ENCODE measurements around the gene SLC35G4. TPM values are rescaled to one million over a fixed set of nuclear protein-coding genes. Genes with fewer than 3 reads are reported as not detected.
"Not testable (repeated sequence)": the region's sequence is repeated elsewhere in the genome, so short reads cannot be mapped to it uniquely, and the experiment has no call there.

The SLC35G4 gene
- total and polyA plus RNA-seq, 12 donors: not detected

DNA sequence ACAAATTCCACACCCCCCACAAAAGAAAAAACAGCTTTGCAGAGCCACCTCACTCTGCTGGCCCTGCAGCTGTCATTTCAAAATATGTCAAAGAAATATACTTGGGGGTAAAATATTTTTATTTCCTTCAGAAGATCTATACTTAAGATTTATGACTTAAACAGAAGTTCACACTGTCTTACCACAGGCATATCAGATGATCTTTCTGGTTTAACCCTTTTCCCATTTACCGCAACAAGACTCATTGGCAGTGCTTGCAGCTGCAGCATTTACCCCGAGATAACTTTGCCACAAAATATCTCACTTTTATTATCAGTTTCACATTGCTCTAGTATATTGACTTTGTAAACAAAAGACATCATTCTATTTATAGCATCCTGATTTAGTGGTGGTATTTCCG is 21.6 kb upstream of the SLC35G4 start:
- Histone ChIP-seq H3K4me3 (no peak overlapping the region), H3K4me1 (replicated peaks in 1 of 2) (no peaks in the 10 kb centered on the region), H3K27ac (no peak overlapping the region), H3K27me3 (no peaks in the 10 kb centered on the region), H3K36me3 (replicated peaks in 1 of 2) (no peaks in the 10 kb centered on the region), H3K9me3 (replicated peaks in 1 of 3) (no peaks in the 10 kb centered on the region)
- intact Hi-C loops (cut with DNase I): no loop called here
- DNase-seq: no peak
- 44 to 56% (median 48%) methylated on average over 3 of the region's 3 CpGs for WGBS, 4 donors
- TF ChIP-seq CTCF (IDR thresholded peaks at IDR 0.05) (no peak), POLR2A (IDR thresholded peaks at IDR 0.05) (no peak)

GRCh38 chr18:11591957-11592356 is 17.4 kb upstream of the SLC35G4 start:
- peaks cover 5% of the 10 kb centered on the region for H3K27me3 ChIP-seq
- no peak overlapping the region for H3K27ac ChIP-seq
- intact Hi-C loops (cut with DNase I): no loop called here
- H3K9me3 ChIP-seq (replicated peaks in 1 of 3): no peaks in the 10 kb centered on the region
- no peak for DNase-seq
- no peak overlapping the region for H3K4me3 ChIP-seq
- TF ChIP-seq POLR2A (IDR thresholded peaks at IDR 0.05) (no peak), CTCF (IDR thresholded peaks at IDR 0.05) (no peak)
- no peaks in the 10 kb centered on the region for H3K36me3 ChIP-seq (replicated peaks in 1 of 2)
- no peaks in the 10 kb centered on the region for H3K4me1 ChIP-seq (replicated peaks in 1 of 2)
- 77 to 83% (median 82%) methylated on average over 3 of the region's 3 CpGs for WGBS, 4 donors

- Histone ChIP-seq H3K27ac (no peak overlapping the region), H3K27me3 (peaks cover 5% of the 10 kb centered on the region), H3K4me3 (no peak overlapping the region), H3K4me1 (replicated peaks in 1 of 2) (no peaks in the 10 kb centered on the region), H3K36me3 (replicated peaks in 1 of 2) (no peaks in the 10 kb centered on the region), H3K9me3 (replicated peaks in 1 of 3) (no peaks in the 10 kb centered on the region)
- no peak for DNase-seq
- 70 to 77% (median 73%) methylated on average over 3 of the region's 3 CpGs for WGBS, 4 donors
- no peak for TF ChIP-seq CTCF (IDR thresholded peaks at IDR 0.05)
- no peak for TF ChIP-seq POLR2A (IDR thresholded peaks at IDR 0.05)
- intact Hi-C loops (cut with DNase I): no loop called here
Observed at GRCh38 chr18:11600321-11600720, 9.1 kb upstream of the SLC35G4 start.

DNA sequence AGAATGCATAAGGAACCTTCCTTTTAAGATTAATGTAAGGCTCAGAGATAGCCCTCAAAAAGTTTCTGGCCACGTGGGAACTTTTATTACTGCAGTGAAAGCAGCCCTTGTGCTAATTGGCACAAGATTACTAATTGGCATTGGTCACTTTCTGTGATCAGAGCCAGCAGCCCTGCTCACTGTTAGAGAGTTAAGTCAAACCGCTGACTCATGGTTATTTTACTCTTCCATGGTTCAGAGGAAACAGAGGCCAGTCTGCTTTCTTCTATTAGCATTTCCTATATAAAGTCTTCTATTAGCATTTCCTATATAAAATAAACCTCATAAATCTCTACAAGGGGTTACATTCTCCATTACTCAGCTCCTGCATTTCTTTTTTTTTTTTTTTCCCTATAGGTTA is 1.5 kb upstream of the SLC35G4 start:
- WGBS, 4 donors: 31 to 56% (median 38%) methylated on average over 2 of the region's 2 CpGs
- TF ChIP-seq POLR2A (IDR thresholded peaks at IDR 0.05): no peak
- TF ChIP-seq CTCF (IDR thresholded peaks at IDR 0.05): no peak
- intact Hi-C loops (cut with DNase I): no loop called here

DNA sequence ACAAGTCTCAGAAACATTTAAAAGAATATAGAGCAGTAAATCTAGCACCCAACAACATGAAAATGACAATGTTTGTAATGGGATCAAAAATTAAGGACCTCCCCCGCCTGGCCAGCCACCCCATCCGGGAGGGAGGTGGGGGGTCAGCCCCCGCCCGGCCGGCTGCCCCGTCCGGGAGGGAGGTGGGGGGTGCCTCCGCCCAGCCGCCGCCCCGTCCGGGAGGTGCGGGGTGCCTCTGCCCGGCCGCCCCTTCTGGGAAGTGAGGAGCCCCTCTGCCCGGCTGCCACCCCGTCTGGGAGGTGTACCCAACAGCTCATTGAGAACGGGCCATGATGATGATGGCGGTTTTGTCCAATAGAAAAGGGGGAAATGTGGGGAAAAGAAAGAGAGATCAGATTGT is 778 bp upstream of the SLC35G4 start:
- DNase-seq; H3K36me3 ChIP-seq (replicated peaks in 1 of 2); H3K27ac ChIP-seq; H3K9me3 ChIP-seq (replicated peaks in 1 of 3); H3K27me3 ChIP-seq; H3K4me3 ChIP-seq; intact Hi-C loops (cut with DNase I); H3K4me1 ChIP-seq (replicated peaks in 1 of 2): not testable (repeated sequence)
- 83 to 93% (median 90%) methylated on average over 3 to 15 of the region's 19 CpGs for WGBS, 4 donors

More for the DNA sequence above, 1.5 kb upstream of the SLC35G4 start:
- no peaks in the 10 kb centered on the region for H3K4me1 ChIP-seq (replicated peaks in 1 of 2)
- H3K4me3 ChIP-seq: no peak overlapping the region
- no peaks in the 10 kb centered on the region for H3K9me3 ChIP-seq (replicated peaks in 1 of 3)
- H3K27ac ChIP-seq: no peak overlapping the region
- H3K27me3 ChIP-seq: no peaks in the 10 kb centered on the region
- H3K36me3 ChIP-seq (replicated peaks in 1 of 2): no peaks in the 10 kb centered on the region
- no peak for DNase-seq

GRCh38 chr18:11613073-11613472 is 3.7 kb downstream of the SLC35G4 start:
- intact Hi-C loops (cut with DNase I); H3K4me1 ChIP-seq (replicated peaks in 1 of 2); H3K36me3 ChIP-seq (replicated peaks in 1 of 2); H3K4me3 ChIP-seq; H3K27ac ChIP-seq; H3K27me3 ChIP-seq; H3K9me3 ChIP-seq (replicated peaks in 1 of 3); DNase-seq: not testable (repeated sequence)
- 78 to 95% (median 87%) methylated on average over 6 to 18 of the region's 18 CpGs for WGBS, 4 donors

DNA sequence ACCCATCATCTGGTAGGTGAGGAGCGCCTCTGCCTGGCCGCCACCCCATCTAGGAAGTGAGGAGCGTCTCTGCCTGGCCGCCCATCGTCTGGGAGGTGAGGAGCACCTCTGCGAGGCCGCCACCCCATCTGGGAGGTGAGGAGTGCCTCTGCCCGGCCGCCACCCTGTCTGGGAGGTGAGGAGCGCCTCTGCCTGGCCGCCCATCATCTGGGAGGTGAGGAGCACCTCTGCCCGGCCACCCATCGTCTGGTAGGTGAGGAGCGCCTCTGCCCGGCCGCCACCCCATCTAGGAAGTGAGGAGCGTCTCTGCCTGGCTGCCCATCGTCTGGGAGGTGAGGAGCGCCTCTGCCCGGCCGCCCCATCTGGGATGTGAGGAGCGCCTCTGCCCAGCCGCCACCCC is 4.2 kb downstream of the SLC35G4 start:
- H3K36me3 ChIP-seq (replicated peaks in 1 of 2); H3K4me3 ChIP-seq; intact Hi-C loops (cut with DNase I); DNase-seq; H3K9me3 ChIP-seq (replicated peaks in 1 of 3); H3K27me3 ChIP-seq; H3K4me1 ChIP-seq (replicated peaks in 1 of 2); H3K27ac ChIP-seq: not testable (repeated sequence)
- 67 to 100% (median 92%) methylated on average over 2 to 23 of the region's 23 CpGs for WGBS, 4 donors

GRCh38 chr18:11614042-11614441 is 4.6 kb downstream of the SLC35G4 start:
- H3K27ac ChIP-seq; H3K27me3 ChIP-seq; H3K36me3 ChIP-seq (replicated peaks in 1 of 2); H3K4me3 ChIP-seq; intact Hi-C loops (cut with DNase I); H3K9me3 ChIP-seq (replicated peaks in 1 of 3); H3K4me1 ChIP-seq (replicated peaks in 1 of 2); DNase-seq: not testable (repeated sequence)
- 69 to 94% (median 82%) methylated on average over 2 to 21 of the region's 21 CpGs for WGBS, 4 donors
